HepG2 (cell line): Measurements from ENCODE around the gene DDX17. TPM values are rescaled to one million over a fixed set of nuclear protein-coding genes. Genes with fewer than 3 reads are reported as not detected.

Experiments used
- ASH2L ChIP-seq: fragments of 300-600, 200-600 bp; sonication (generic); IDR thresholded peaks from 2 replicates; pipeline ENCODE4 v1.7.0; 2017; ENCODE audit warnings: low read depth, mild to moderate bottlenecking, moderate library complexity, mixed read lengths, low read length; ENCODE audit not compliant: insufficient read length
- CEBPG ChIP-seq: IDR thresholded peaks from 2 replicates; pipeline ENCODE4 v1.6.1; 2016
- CENPT ChIP-seq: sonication (generic); formaldehyde crosslinking; IDR thresholded peaks from 2 replicates; pipeline ENCODE4 v1.8.0; 2022; ENCODE audit warnings: low read depth, mild to moderate bottlenecking, moderate library complexity, missing genetic modification reagents
- FOXA3 ChIP-seq: IDR thresholded peaks from 2 replicates; pipeline ENCODE4 v1.6.1; 2016; ENCODE audit warnings: missing genetic modification reagents, missing compliant biosample characterization
- GMEB1 ChIP-seq: sonication (generic); formaldehyde crosslinking; IDR thresholded peaks from 2 replicates; pipeline ENCODE4 v1.5.1; 2020; ENCODE audit warnings: missing genetic modification reagents, mild to moderate bottlenecking, borderline replicate concordance
- IKZF5 ChIP-seq: IDR thresholded peaks from 2 replicates; pipeline ENCODE4 v1.6.1; 2018; ENCODE audit warnings: missing genetic modification reagents, mild to moderate bottlenecking, missing compliant biosample characterization
- JDP2 ChIP-seq: sonication (generic); formaldehyde crosslinking; IDR thresholded peaks from 2 replicates; pipeline ENCODE4 v1.8.1; 2022; ENCODE audit warnings: missing genetic modification reagents, borderline replicate concordance
- NFYB ChIP-seq: sonication (generic); formaldehyde crosslinking; IDR thresholded peaks from 2 replicates; pipeline ENCODE4 v1.4.0; 2020; ENCODE audit warnings: missing genetic modification reagents
- SAP130 ChIP-seq: IDR thresholded peaks from 2 replicates; pipeline ENCODE4 v1.6.1; 2016; ENCODE audit warnings: low read depth
- SIN3A ChIP-seq: IDR thresholded peaks from 2 replicates; pipeline ENCODE4 v1.6.1; 2011; ENCODE audit warnings: low read depth, mild to moderate bottlenecking, control low read depth, low read length, borderline replicate concordance
- SRSF1 ChIP-seq: fragments of 200-400 bp; formaldehyde crosslinking; optimal IDR thresholded peaks from 2 replicates; pipeline ENCODE3; 2017; ENCODE audit warnings: mild to moderate bottlenecking, low read depth, low read length, moderate library complexity
- TBX2 ChIP-seq: sonication (generic); formaldehyde crosslinking; IDR thresholded peaks from 2 replicates; pipeline ENCODE4 v1.5.0; 2020; ENCODE audit warnings: missing genetic modification reagents, mild to moderate bottlenecking, borderline replicate concordance
- ZBTB33 ChIP-seq: sonication (generic); formaldehyde crosslinking; IDR thresholded peaks from 2 replicates; pipeline ENCODE4 v1.4.0; 2020; ENCODE audit warnings: missing genetic modification reagents
- ZBTB38 ChIP-seq: sonication (generic); formaldehyde crosslinking; IDR thresholded peaks from 2 replicates; pipeline ENCODE4 v1.5.1; 2020; ENCODE audit warnings: mild to moderate bottlenecking, missing genetic modification reagents
- ZMYM2 ChIP-seq: sonication (generic); formaldehyde crosslinking; IDR thresholded peaks from 2 replicates; pipeline ENCODE4 v1.8.0; 2022; ENCODE audit warnings: mild to moderate bottlenecking, missing genetic modification reagents
- ZNF326 ChIP-seq: sonication (generic); formaldehyde crosslinking; IDR thresholded peaks from 2 replicates; pipeline ENCODE4 v1.4.0; 2020; ENCODE audit warnings: missing genetic modification reagents, borderline replicate concordance
- ZNF431 ChIP-seq: sonication (generic); formaldehyde crosslinking; IDR thresholded peaks from 2 replicates; pipeline ENCODE4 v1.9.0; 2022; ENCODE audit warnings: missing genetic modification reagents, low read depth, mild to moderate bottlenecking, borderline replicate concordance
- ZNF607 ChIP-seq: sonication (generic); formaldehyde crosslinking; IDR thresholded peaks from 2 replicates; pipeline ENCODE4 v1.5.1; 2020; ENCODE audit warnings: missing genetic modification reagents, mild to moderate bottlenecking, borderline replicate concordance
- ZNF749 ChIP-seq: sonication (generic); formaldehyde crosslinking; IDR thresholded peaks from 2 replicates; pipeline ENCODE4 v1.8.0; 2022; ENCODE audit warnings: mild to moderate bottlenecking, missing genetic modification reagents, moderate library complexity, borderline replicate concordance
- ZNF800 ChIP-seq: sonication (generic); formaldehyde crosslinking; IDR thresholded peaks from 2 replicates; pipeline ENCODE4 v1.4.0; 2020; ENCODE audit warnings: missing genetic modification reagents
- polyA plus RNA-seq, 8 experiments: library from polyadenylated mRNA; depleted of rRNA in 3 of 8; stranded (reverse) in 7 of 8; unstranded in 1 of 8; fragments of >200 nt; fragmentation: Illumina TruSeq in 4 of 8; extraction: Trizol in 4 of 8; gene quantifications; 2 replicates each; pipeline versions ENCODE4 v1.2.1 to v1.2.3, GENCODE V29; 2011 to 2016; ENCODE audit warnings: low read depth in 4 of 8, missing spikeins in 1 of 8, mixed read lengths in 1 of 8; ENCODE audit not compliant: insufficient read depth in 1 of 8
- total RNA-seq, 5 experiments: library from RNA; depleted of rRNA; stranded (reverse); fragments of >200 nt; fragmentation: Illumina TruSeq; extraction: Trizol; gene quantifications; 2 replicates each; pipeline ENCODE4 v1.2.3, GENCODE V29; 2016; ENCODE audit warnings: low read depth in 1 of 5

The DDX17 gene
- total and polyA plus RNA-seq, 2 of the 13 experiments (the other 11 are each of a cell fraction or from before 2014, with no cell fraction given): 238 to 344 TPM

- peak; percentile 95 for TF ChIP-seq ZBTB33 (CRISPR knock-in tag)
- TF ChIP-seq SAP130 (CRISPR knock-in tag): peak; percentile 64
- TF ChIP-seq ZNF431 (CRISPR knock-in tag): 0 out of 2 replicates have a peak, but pooled peaks have one; percentile 60
- peak; percentile 33; the same call in 1 of the 2 replicates for TF ChIP-seq ZNF607 (CRISPR knock-in tag)
- TF ChIP-seq SIN3A: 0 out of 2 replicates have a peak, but pooled peaks have one; percentile 14
- TF ChIP-seq ZMYM2 (CRISPR knock-in tag): no peak
- 0 out of 2 replicates have a peak, but pooled peaks have one; percentile 30 for TF ChIP-seq NFYB (CRISPR knock-in tag)
- peak; percentile 62; the same call in 1 of the 2 replicates for TF ChIP-seq FOXA3 (CRISPR knock-in tag)
- no peak for TF ChIP-seq ZNF326 (CRISPR knock-in tag)
- TF ChIP-seq TBX2 (CRISPR knock-in tag): 0 out of 2 replicates have a peak, but pooled peaks have one; percentile 46
- peak; percentile 3; the same call in 1 of the 2 replicates for TF ChIP-seq CEBPG (CRISPR knock-in tag)
- 0 out of 2 replicates have a peak, but pooled peaks have one; percentile 21 for TF ChIP-seq ZNF749 (CRISPR knock-in tag)
- peak; percentile 48 for TF ChIP-seq ASH2L
- no peak for TF ChIP-seq JDP2
- TF ChIP-seq SRSF1: peak; percentile 99
- peak; percentile 77 for TF ChIP-seq ZBTB38 (CRISPR knock-in tag)
- TF ChIP-seq ZNF800 (CRISPR knock-in tag): peak; percentile 51; the same call in 1 of the 2 replicates
- TF ChIP-seq GMEB1 (CRISPR knock-in tag): peak; percentile 86
- TF ChIP-seq CENPT: no peak
- peak; percentile 19; the same call in 1 of the 2 replicates for TF ChIP-seq IKZF5 (CRISPR knock-in tag)
These were observed at the start of gene DDX17 (continued) for GRCh38 chr22:38506118-38506962.
